GM04503 (cell line): Measurements from ENCODE around the gene TRIP6.
"Not testable (repeated sequence)": the region's sequence is repeated elsewhere in the genome, so short reads cannot be mapped to it uniquely, and the experiment has no call there.

Source experiments
- DNase-seq: peaks from one replicate; pipeline ENCODE4 v3.0.0-alpha.2; 2012; ENCODE audit warnings: low read depth

The TRIP6 gene

DNA sequence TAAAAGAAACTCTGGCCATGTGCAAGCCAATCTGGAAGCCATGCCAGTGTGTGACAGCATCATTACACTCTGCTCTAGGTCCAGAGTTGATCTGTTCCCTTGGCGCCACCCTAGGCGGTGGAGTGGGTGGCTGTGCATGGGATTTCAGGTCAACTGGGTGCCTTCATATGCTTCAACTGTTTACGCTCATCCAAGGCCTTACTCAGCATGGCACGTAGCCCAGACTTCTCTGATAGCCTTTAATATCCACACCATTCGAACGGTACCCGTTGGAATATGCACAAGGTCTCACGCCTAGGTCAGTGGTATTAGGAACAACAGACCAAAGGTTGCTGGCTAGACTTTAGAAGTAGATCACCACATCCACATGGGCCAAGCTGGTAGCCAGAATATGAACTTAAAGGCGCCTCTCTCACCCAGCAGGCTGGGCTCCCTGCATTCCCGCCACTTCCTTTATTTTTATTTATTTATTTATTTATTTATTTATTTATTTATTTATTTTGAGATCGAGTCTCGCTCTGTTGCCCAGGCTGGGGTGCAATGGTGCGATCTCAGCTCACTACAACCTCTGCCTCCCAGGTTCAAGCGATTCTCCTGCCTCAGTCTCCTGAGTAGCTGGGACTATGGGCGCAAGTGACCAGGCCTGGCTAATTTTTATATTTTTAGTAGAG is 47.2 kb downstream of the TRIP6 start:
- no peak for DNase-seq

GRCh38 chr7:100914879-100915447 is 47.8 kb downstream of the TRIP6 start:
- no peak for DNase-seq

DNA sequence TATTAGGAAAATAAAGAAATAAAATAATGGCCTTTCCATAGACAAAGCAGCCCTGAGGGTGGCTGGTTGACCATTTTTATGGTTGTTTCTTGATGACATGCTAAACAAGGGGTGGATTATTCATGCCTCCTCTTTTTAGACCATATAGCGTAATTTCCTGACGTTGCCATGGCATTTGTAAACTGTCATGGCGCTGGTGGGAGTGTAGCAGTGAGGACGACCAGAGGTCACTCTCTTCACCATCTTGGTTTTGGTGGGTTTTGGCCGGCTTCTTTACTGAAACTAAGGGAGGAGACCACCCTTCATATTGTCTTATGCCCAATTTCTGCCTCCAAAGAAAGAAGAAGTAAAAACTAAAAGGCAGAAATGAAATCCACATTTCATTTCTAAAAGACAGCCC is 52.1 kb downstream of the TRIP6 start:
- DNase-seq: not testable (repeated sequence)

DNA sequence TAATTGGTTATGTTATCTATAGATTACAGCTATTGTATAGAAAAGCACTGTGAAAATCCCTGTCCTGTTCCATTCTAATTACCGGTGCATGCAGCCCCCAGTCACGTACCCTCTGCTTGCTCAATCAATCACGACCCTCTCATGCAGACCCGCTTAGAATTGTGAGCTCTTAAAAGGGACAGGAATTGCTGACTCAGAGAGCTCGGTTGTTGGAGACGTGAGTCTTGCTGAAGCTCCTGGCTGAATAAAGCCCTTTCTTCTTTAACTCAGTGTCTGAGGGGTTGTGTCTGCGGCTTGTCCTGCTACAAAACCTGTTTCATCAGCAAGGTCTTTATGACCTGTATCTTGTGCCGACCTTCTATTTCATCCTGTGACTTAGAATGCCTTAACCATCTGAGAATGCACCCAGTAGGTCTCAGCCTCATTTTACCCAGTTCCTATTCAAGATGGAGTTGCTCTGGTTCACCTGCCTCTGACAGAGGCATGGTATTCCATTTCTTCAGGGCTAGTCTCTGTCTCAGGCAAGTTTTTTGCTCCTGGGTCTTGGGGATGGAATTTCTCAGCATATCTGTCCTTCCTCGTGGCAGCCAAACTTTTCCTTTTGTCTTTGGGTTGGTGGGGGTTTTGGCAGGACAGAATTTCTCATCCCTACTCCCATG is 52.7 kb downstream of the TRIP6 start:
- DNase-seq: not testable (repeated sequence)

DNA sequence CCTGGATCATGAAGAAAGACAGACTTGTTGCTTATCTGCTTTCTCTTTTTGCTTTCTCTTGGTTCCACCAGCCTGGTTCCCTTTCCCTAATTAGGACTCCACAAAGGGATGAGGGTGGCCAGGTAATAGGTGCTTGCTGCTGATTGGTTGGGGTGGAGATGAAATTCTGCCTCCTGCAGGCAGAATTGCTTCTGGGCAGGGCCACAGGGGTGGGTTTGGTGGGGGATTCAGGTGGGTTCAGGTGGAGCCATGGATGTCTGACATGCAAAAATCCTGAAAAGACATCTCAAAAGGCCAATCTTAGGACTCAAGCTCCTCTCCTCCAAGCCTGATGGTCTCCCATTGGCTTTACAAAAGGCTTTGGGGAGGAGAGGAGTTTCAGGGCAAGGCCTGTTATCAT is 53.9 kb downstream of the TRIP6 start:
- no peak for DNase-seq
